22Rv1 (cell line): ENCODE measurements around the gene MAGEA12.
"Not testable (repeated sequence)": the region's sequence is repeated elsewhere in the genome, so short reads cannot be mapped to it uniquely, and the experiment has no call there.

Experiments
- ZFX ChIP-seq: fragments of 450-650 bp; IDR thresholded peaks from 2 replicates; pipeline ENCODE4 v1.6.1; 2017; ENCODE audit warnings: antibody characterized with exemption, borderline replicate concordance
- TF ChIP-seq, protein P1 (sequence below): fragments of 450-650 bp; IDR thresholded peaks from 2 replicates; pipeline ENCODE4 v1.5.1; 2017; ENCODE audit warnings: mild to moderate bottlenecking

- TF ChIP-seq, protein P1, sequence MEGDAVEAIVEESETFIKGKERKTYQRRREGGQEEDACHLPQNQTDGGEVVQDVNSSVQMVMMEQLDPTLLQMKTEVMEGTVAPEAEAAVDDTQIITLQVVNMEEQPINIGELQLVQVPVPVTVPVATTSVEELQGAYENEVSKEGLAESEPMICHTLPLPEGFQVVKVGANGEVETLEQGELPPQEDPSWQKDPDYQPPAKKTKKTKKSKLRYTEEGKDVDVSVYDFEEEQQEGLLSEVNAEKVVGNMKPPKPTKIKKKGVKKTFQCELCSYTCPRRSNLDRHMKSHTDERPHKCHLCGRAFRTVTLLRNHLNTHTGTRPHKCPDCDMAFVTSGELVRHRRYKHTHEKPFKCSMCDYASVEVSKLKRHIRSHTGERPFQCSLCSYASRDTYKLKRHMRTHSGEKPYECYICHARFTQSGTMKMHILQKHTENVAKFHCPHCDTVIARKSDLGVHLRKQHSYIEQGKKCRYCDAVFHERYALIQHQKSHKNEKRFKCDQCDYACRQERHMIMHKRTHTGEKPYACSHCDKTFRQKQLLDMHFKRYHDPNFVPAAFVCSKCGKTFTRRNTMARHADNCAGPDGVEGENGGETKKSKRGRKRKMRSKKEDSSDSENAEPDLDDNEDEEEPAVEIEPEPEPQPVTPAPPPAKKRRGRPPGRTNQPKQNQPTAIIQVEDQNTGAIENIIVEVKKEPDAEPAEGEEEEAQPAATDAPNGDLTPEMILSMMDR = not testable (repeated sequence)
- TF ChIP-seq ZFX = not testable (repeated sequence)
These were observed 53.5 kb downstream of the MAGEA12 start for GRCh38 chrX:152787062-152787461.
